ENCODE measurements around the gene KATNIP. TPM values are rescaled to one million over a fixed set of nuclear protein-coding genes. Genes with fewer than 3 reads are reported as not detected.

The KATNIP gene
- total RNA-seq, 4 donors from 2014 or later: 41.3 to 82.8 (median 70.9) TPM

- no peak for DNase-seq
- Histone ChIP-seq H3K9me3 (no peaks in the 10 kb centered on the region), H3K27me3 (no peaks in the 10 kb centered on the region), H3K4me3 (replicated peaks in 1 of 3) (peak overlapping the region; percentile 77 to 100 (median 95)), H3K4me1 (peaks cover 31 to 38% of the 10 kb centered on the region in 2 donors), H3K36me3 (no peaks in the 10 kb centered on the region), H3K27ac (peak overlapping the region in 2 of 3 donors; percentile 60 to 84)
- intact Hi-C loops (cut with DNase I): no loop called here
- WGBS, 2 donors: 31 to 41% methylated on average over 4 of the region's 4 CpGs
- TF ChIP-seq CTCF (IDR thresholded peaks at IDR 0.05) (no peak), POLR2A (IDR thresholded peaks at IDR 0.05) (no peak)
Observed at GRCh38 chr16:27550582-27550920, 607 bp downstream of the KATNIP start.

- peaks cover 31 to 38% of the 10 kb centered on the region in 2 donors for H3K4me1 ChIP-seq
- DNase-seq: no peak
- no peaks in the 10 kb centered on the region for H3K27me3 ChIP-seq
- H3K36me3 ChIP-seq: no peaks in the 10 kb centered on the region
- peak overlapping the region in 1 of 3 donors; percentile 60 for H3K27ac ChIP-seq
- peak overlapping the region in 1 of 3 donors; percentile 77 for H3K4me3 ChIP-seq (replicated peaks in 1 of 3)
- TF ChIP-seq POLR2A (IDR thresholded peaks at IDR 0.05) (no peak), CTCF (IDR thresholded peaks at IDR 0.05) (no peak)
- WGBS, 2 donors: 21 to 40% methylated on average over 1 of the region's 1 CpG
- H3K9me3 ChIP-seq: no peaks in the 10 kb centered on the region
- intact Hi-C loops (cut with DNase I): no loop called here
Observed at GRCh38 chr16:27551036-27551435, 1.1 kb downstream of the KATNIP start.

GRCh38 chr16:27556471-27556870 is 6.5 kb downstream of the KATNIP start:
- intact Hi-C loops (cut with DNase I): no loop called here
- H3K36me3 ChIP-seq: no peaks in the 10 kb centered on the region
- TF ChIP-seq POLR2A (IDR thresholded peaks at IDR 0.05): no peak
- TF ChIP-seq CTCF (IDR thresholded peaks at IDR 0.05): no peak
- H3K27ac ChIP-seq: no peak overlapping the region
- DNase-seq: no peak
- H3K27me3 ChIP-seq: no peaks in the 10 kb centered on the region
- H3K4me3 ChIP-seq (replicated peaks in 1 of 3): no peak overlapping the region
- no peaks in the 10 kb centered on the region for H3K9me3 ChIP-seq
- 96 to 97% methylated on average over 1 of the region's 1 CpG for WGBS, 2 donors
- H3K4me1 ChIP-seq: peaks cover 6 to 8% of the 10 kb centered on the region in 2 donors

- no peak for TF ChIP-seq POLR2A (IDR thresholded peaks at IDR 0.05)
- no peak for TF ChIP-seq CTCF (IDR thresholded peaks at IDR 0.05)
- 92 to 93% methylated on average over 3 of the region's 3 CpGs for WGBS, 2 donors
- no peaks in the 10 kb centered on the region for H3K36me3 ChIP-seq
- H3K27me3 ChIP-seq: no peaks in the 10 kb centered on the region
- no peak overlapping the region for H3K4me3 ChIP-seq (replicated peaks in 1 of 3)
- H3K27ac ChIP-seq: no peak overlapping the region
- DNase-seq: no peak
- intact Hi-C loops (cut with DNase I): no loop called here
- peaks cover 8 to 10% of the 10 kb centered on the region in 2 donors for H3K4me1 ChIP-seq
- no peaks in the 10 kb centered on the region for H3K9me3 ChIP-seq
Observed at GRCh38 chr16:27558434-27558833, 8.5 kb downstream of the KATNIP start.

GRCh38 chr16:27558932-27559331 is 9.0 kb downstream of the KATNIP start:
- H3K9me3 ChIP-seq: no peaks in the 10 kb centered on the region
- no peak overlapping the region for H3K27ac ChIP-seq
- H3K27me3 ChIP-seq: no peaks in the 10 kb centered on the region
- TF ChIP-seq CTCF (IDR thresholded peaks at IDR 0.05) (no peak), POLR2A (IDR thresholded peaks at IDR 0.05) (no peak)
- H3K36me3 ChIP-seq: no peaks in the 10 kb centered on the region
- no peak overlapping the region for H3K4me3 ChIP-seq (replicated peaks in 1 of 3)
- 100% methylated on average over 1 of the region's 1 CpG for whole genome bisulfite sequencing, 2 donors
- intact Hi-C loops (cut with DNase I): no loop called here
- DNase-seq: no peak
- H3K4me1 ChIP-seq: peaks cover 8 to 10% of the 10 kb centered on the region in 2 donors

Data from thyroid gland (tissue), 4 donors.